Measurements from ENCODE around the gene LMOD3.

- no peak for TF ChIP-seq CTCF (IDR thresholded peaks at IDR 0.05)
- no peak for TF ChIP-seq POLR2AphosphoS5 (IDR thresholded peaks at IDR 0.05; ENCODE audit: low read depth, low read length)
- TF ChIP-seq SIN3A (IDR thresholded peaks at IDR 0.05; ENCODE audit: borderline replicate concordance, insufficient read depth, low read depth, low read length): no peak
- TF ChIP-seq TCF7L2 (IDR thresholded peaks at IDR 0.05; ENCODE audit: low read depth, low read length): no peak
- no peak for TF ChIP-seq REST (IDR thresholded peaks at IDR 0.05; ENCODE audit: insufficient read depth in 1 of 2, low read depth in 2 of 2, low read length in 1 of 2)
Observed at GRCh38 chr3:69063636-69064035, 58.8 kb downstream of the LMOD3 start.
